GM12864 (cell line): ENCODE data around the gene CHST11.

ENCODE experiments used
- DNase-seq: peaks from one replicate; pipeline ENCODE4 v3.0.0-alpha.2; 2011; ENCODE audit warnings: low read depth
- H3K4me3 ChIP-seq: 2 replicates; pipeline ENCODE4 v1.5.1; 2011; ENCODE audit warnings: mild to moderate bottlenecking, low read depth, low read length, control low read depth
- CTCF ChIP-seq: IDR thresholded peaks from 2 replicates; pipeline ENCODE4 v1.5.1; 2011; ENCODE audit warnings: low read depth, mild to moderate bottlenecking, moderate library complexity, low read length, control low read depth, inconsistent platforms; ENCODE audit errors: missing control alignments

The CHST11 gene

GRCh38 chr12:104618691-104619090 lies 161.9 kb downstream of the CHST11 start:
- DNase-seq: no peak
- TF ChIP-seq CTCF: no peak
- H3K4me3 ChIP-seq: no peak overlapping the region

DNA sequence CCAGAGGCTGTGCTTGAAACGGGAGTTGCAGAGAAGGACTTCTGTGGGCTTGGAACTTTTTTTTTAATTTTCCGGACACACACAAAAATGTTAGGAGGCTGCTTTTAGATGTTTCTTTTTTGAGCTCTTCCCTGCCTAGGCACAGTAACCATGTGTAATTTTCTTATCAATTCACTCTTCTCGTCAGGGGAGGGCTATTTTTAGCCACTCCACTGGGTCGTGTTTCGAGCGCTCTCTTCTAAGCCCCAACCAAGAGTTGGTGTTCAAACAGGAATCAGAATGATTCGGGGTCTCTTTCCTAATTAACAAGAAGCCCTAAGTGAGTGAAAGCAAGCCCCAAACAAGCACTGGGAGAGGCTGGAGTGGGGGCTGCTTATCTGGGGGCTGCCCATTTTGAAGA lies 162.6 kb downstream of the CHST11 start:
- no peak for DNase-seq
- no peak overlapping the region for H3K4me3 ChIP-seq
- TF ChIP-seq CTCF: no peak

GRCh38 chr12:104620837-104621531 lies 164.2 kb downstream of the CHST11 start:
- TF ChIP-seq CTCF: no peak
- no peak overlapping the region for H3K4me3 ChIP-seq
- DNase-seq: no peak

DNA sequence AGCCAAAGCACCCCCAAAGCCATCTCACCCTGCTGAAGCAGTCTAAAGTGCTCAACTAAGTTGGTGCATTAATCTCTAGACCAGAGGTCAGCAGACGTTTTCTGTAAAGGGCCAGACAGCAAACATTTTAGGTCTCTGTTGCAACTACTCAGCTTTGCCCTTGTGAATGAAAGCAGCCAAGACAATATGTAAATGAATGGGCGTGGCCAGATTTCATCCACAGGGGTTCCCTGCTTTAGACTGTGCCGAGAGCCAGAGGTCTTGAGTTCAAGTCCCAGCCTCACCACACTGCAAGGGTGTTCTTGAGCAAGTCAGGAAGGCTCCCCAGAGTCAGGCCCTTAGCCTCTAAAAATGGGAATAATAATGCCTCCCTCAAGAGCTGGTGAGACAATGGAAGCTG lies 166.2 kb downstream of the CHST11 start:
- H3K4me3 ChIP-seq: no peak overlapping the region
- no peak for DNase-seq
- no peak for TF ChIP-seq CTCF

GRCh38 chr12:104623883-104624282 lies 167.1 kb downstream of the CHST11 start:
- no peak overlapping the region for H3K4me3 ChIP-seq
- no peak for DNase-seq
- TF ChIP-seq CTCF: no peak

DNA sequence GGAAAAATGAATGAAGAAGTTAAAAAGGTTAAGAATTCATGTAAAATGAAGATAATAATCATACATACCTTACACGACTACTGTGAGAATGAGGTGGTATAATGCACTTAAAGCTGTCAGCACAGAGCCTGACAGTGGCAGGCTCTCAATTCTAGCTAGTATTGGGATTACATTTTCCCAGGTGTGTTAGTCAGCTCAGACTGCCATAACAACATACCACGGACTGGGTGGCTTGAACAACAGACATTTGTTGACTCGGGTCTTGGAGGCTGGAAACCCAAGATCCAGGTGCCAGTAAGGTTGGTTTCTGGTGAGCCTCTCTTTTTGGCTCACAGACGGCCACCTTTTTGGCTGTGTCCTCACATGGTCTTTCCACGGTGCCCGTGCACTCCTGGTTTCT lies 167.8 kb downstream of the CHST11 start:
- no peak overlapping the region for H3K4me3 ChIP-seq
- no peak for TF ChIP-seq CTCF
- DNase-seq: no peak

- no peak for TF ChIP-seq CTCF
- no peak for DNase-seq
Measured at GRCh38 chr12:104626069-104626837, 169.5 kb downstream of the CHST11 start.

More at GRCh38 chr12:104626069-104626837, 169.5 kb downstream of the CHST11 start:
- H3K4me3 ChIP-seq: no peak overlapping the region
